Fibroblast of lung (primary cell): ENCODE results near the gene OR10H2.

Experiments
- CTCF ChIP-seq, 2 donors: IDR thresholded peaks in 1 of 2; conservative IDR thresholded peaks in 1 of 2; 1 replicate in 1 of 2; 2 replicates in 1 of 2; pipeline ENCODE4 v1.5.1; 2011 to 2012; ENCODE audit warnings: low read length in 2 of 2, control low read depth in 1 of 2, inconsistent platforms in 1 of 2, low read depth in 1 of 2, mild to moderate bottlenecking in 1 of 2
- EZH2 ChIP-seq: IDR thresholded peaks from 2 replicates; pipeline ENCODE4 v1.5.1; 2012; ENCODE audit warnings: low read length, control low read depth, mild to moderate bottlenecking; ENCODE audit errors: missing control alignments

DNA sequence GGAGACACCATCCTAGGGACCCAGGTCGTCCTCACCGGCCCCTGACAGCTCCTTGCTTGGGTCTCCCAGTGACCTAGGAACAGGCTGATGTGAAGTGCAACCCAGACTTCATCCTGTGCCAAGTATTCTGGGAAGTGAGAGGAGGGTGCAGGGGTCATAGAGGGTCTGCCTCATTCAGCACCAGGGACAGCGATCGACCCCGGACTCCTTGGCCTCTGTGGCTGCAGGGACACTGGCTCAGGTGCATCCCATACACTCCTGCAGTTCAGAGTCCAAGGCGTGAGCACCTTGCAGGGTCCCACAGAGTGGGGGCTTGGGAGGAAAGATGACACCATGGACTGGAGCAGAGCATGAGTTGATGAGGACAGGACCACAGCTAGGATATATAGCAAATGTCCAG lies 10.0 kb upstream of the OR10H2 start:
- TF ChIP-seq EZH2 = no peak
- no peak for TF ChIP-seq CTCF (conservative IDR thresholded peaks at IDR 0.05 in 1 of 2, IDR thresholded peaks at IDR 0.05 in 1 of 2; ENCODE audit: low read depth in 1 of 2, low read length in 2 of 2)
